NCI-H524 (cell line): ENCODE data around the gene SIPA1L3.
A peak's percentile ranks its signal among the peaks of the same experiment; 100 is the strongest.
"Not testable (repeated sequence)": the region's sequence is repeated elsewhere in the genome, so short reads cannot be mapped to it uniquely, and the experiment has no call there.

Source experiments
- DNase-seq, 2 experiments: peaks; one replicate each; lab custom pipeline; 2025; lab: John Stamatoyannopoulos, UW

Gene SIPA1L3

GRCh38 chr19:37907735-37908455, 887 bp downstream of the SIPA1L3 start:
- DNase-seq: peak; percentile 77 to 86

DNA sequence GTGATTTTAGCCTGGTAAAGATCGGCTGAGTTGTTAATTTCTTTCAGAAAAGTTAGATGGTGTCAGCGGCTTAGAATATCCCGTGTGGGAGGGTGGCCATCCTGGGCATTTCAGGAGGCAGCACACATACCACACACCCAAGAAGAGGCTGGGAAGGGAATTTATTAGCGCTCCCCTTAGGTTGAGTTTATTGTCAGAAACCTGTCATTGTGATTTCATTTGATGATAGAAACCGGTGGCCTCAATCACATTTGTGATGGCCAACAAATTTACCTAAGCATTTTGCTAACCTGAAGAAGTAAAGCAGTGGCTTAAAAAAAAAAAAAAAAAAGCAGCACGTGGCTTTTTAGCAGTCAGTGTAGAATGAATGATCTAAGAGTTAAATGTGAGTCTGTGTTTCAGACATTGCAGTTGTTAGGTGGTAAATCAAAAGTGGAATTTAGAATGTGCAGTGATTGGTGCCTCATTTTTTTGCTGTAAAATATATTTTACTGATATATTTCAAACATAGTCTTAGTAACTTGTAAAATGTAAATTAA, 2.7 kb downstream of the SIPA1L3 start:
- DNase-seq: no peak

DNA sequence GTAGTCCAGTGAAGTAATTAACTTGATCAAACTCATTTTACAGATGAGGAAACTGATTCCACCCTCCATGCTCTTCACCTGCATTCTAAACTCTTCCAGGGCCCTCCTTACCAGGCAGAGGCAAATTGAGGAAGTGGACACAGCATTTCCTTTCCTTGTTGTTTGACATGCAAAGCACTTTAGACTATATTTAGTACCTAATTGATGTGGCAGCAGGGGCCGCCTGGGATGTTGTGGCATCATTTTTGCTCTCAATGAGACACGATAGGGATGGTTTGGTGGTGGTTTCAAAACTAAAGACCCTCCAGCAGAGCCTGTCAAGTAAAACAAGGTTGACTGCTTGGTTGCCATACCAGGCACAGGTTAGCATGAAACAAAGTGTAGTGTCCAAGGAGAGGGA, 7.9 kb downstream of the SIPA1L3 start:
- DNase-seq: no peak

- DNase-seq: no peak
These were observed 13.8 kb downstream of the SIPA1L3 start for GRCh38 chr19:37920591-37921450.

DNA sequence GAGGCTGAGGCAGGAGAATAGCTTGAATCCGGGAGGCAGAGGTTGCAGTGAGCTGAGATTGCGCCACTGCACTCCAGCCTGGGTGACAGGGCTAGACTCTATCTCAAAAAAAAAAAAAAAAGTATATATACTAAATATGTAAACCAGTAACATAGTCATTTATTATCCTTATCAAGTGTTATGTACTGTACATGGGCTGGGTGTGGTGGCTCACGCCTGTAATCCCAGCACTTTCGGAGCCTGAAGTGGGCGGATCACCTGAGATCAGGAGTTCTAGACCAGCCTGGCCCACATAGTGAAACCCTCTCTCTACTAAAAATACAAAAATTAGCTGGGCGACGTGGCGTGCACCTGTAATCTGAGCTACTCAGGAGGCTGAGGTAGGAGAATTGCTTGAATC, 17.6 kb downstream of the SIPA1L3 start:
- not testable (repeated sequence) for DNase-seq

GRCh38 chr19:37925212-37925611, 18.2 kb downstream of the SIPA1L3 start:
- DNase-seq: no peak

GRCh38 chr19:37926255-37926654, 19.2 kb downstream of the SIPA1L3 start:
- no peak for DNase-seq

- DNase-seq: no peak
These were observed 19.7 kb downstream of the SIPA1L3 start for GRCh38 chr19:37926711-37927110.

GRCh38 chr19:37928527-37929286, 21.7 kb downstream of the SIPA1L3 start:
- DNase-seq: no peak

GRCh38 chr19:37929355-37929923, 22.4 kb downstream of the SIPA1L3 start:
- DNase-seq: no peak

GRCh38 chr19:37930416-37930815, 23.4 kb downstream of the SIPA1L3 start:
- no peak for DNase-seq

- peak in 1 of 2 experiments; percentile 51 for DNase-seq
These were observed 25.1 kb downstream of the SIPA1L3 start for GRCh38 chr19:37931881-37932655.

- DNase-seq: no peak
These were observed 26.3 kb downstream of the SIPA1L3 start for GRCh38 chr19:37932985-37933936.

- DNase-seq: no peak
These were observed 26.9 kb downstream of the SIPA1L3 start for GRCh38 chr19:37933937-37934358.

- no peak for DNase-seq
These were observed 28.3 kb downstream of the SIPA1L3 start for GRCh38 chr19:37935341-37935740.

- no peak for DNase-seq
These were observed 29.2 kb downstream of the SIPA1L3 start for GRCh38 chr19:37936166-37936565.

- no peak for DNase-seq
These were observed 29.9 kb downstream of the SIPA1L3 start for GRCh38 chr19:37936886-37937285.

- DNase-seq: no peak
These were observed 31.3 kb downstream of the SIPA1L3 start for GRCh38 chr19:37938353-37938752.

GRCh38 chr19:37941782-37942515, 34.9 kb downstream of the SIPA1L3 start:
- DNase-seq: no peak
